ENCODE data around the gene GRAMD1A. TPM values are rescaled to one million over a fixed set of nuclear protein-coding genes. Genes with fewer than 3 reads are reported as not detected.

Gene GRAMD1A
- total RNA-seq, 2 donors from 2014 or later: 26.3 to 31.0 TPM

DNA sequence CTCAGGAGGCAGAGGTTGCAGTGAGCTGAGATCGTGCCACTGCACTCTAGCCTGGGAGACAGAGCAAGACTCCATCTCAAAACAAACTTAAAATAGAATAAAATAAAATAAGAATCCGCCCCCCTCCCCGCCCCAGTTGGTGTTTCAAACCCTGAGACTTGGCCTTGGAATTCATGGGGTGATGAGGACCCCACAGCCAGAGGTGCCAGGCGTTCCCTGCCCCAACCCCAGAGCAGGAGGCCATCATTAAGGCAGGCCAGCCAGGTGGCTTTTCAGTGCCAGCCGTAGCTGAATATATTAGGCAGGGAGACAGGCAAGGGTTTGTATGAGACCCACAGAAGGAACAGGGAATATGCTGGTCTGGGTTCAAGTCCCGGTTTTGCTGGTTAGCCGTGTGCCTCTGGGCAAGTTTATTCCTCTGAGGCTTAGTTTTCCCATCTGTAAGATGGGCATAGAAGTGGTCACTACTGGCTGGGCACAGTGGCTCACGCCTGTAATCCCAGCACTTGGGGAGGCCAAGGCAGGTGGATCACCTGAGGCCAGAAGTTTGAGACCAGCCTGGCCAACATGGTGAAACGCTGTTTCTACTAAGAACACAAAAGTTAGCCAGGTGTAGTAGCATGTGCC is 53.7 kb downstream of the GRAMD1A start:
- DNase-seq: no peak
- Histone ChIP-seq H3K4me1 (no peaks in the 10 kb centered on the region), H3K27me3 (no peaks in the 10 kb centered on the region), H3K36me3 (no peaks in the 10 kb centered on the region), H3K9me3 (no peaks in the 10 kb centered on the region), H3K4me3 (no peak overlapping the region), H3K27ac (no peak overlapping the region), H3K9ac (ENCODE audit: low read depth in 2 of 2, low read length in 2 of 2) (no peak overlapping the region)
- intact Hi-C loops (cut with DNase I): no loop called here
- TF ChIP-seq, protein P1, sequence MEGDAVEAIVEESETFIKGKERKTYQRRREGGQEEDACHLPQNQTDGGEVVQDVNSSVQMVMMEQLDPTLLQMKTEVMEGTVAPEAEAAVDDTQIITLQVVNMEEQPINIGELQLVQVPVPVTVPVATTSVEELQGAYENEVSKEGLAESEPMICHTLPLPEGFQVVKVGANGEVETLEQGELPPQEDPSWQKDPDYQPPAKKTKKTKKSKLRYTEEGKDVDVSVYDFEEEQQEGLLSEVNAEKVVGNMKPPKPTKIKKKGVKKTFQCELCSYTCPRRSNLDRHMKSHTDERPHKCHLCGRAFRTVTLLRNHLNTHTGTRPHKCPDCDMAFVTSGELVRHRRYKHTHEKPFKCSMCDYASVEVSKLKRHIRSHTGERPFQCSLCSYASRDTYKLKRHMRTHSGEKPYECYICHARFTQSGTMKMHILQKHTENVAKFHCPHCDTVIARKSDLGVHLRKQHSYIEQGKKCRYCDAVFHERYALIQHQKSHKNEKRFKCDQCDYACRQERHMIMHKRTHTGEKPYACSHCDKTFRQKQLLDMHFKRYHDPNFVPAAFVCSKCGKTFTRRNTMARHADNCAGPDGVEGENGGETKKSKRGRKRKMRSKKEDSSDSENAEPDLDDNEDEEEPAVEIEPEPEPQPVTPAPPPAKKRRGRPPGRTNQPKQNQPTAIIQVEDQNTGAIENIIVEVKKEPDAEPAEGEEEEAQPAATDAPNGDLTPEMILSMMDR (IDR thresholded peaks at IDR 0.05): no peak

DNA sequence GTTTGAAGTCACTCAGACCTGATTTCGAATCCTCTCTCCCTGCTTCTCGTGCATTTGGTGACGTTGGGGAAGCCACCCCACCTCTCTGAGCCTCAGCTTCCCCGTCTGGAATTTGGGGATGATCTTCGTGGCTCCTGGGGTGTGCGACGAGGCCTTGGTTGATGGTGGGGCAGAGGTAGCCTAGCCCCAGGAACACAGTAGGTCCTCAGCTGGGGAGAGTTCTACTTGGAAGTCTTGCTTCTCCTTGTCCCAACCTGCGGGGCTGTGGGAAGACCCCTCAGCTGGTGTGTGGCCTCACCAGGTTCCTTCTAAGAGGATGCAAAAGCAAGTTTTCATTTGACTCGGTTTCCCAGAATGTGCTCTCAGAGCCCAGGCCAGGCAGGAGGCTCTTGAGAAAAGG is 54.5 kb downstream of the GRAMD1A start:
- Histone ChIP-seq H3K36me3 (no peaks in the 10 kb centered on the region), H3K27ac (no peak overlapping the region), H3K9ac (ENCODE audit: low read depth in 2 of 2, low read length in 2 of 2) (no peak overlapping the region), H3K9me3 (no peaks in the 10 kb centered on the region), H3K4me3 (no peak overlapping the region), H3K27me3 (no peaks in the 10 kb centered on the region), H3K4me1 (no peaks in the 10 kb centered on the region)
- no peak for DNase-seq
- intact Hi-C loops (cut with DNase I): no loop called here
- TF ChIP-seq, protein P1 (IDR thresholded peaks at IDR 0.05): no peak

DNA sequence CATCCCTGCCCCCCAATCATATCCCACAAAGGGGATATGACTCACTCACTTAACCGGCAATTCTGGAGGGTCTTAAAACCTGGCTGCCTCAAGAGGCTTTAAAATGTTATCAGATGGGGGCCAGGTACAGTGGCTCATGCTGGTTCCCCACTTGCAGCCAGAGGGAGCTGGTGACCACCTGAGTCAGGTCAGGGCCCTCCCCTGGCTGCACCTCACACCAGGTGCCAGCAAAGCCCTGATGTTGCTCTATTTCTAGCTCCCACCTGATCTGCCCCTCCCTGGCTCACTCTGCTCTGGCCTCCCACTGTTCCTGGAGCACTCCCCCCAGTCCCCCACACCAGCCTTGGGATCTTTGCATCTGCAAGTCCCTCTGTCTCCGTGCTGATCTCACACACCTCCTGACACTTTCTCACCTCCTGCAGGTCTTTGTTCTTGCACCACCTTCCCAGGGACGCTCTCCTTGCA is 55.6 kb downstream of the GRAMD1A start:
- Histone ChIP-seq H3K4me1 (no peaks in the 10 kb centered on the region), H3K9ac (ENCODE audit: low read depth in 2 of 2, low read length in 2 of 2) (no peak overlapping the region), H3K27ac (no peak overlapping the region), H3K27me3 (no peaks in the 10 kb centered on the region), H3K4me3 (no peak overlapping the region), H3K9me3 (no peaks in the 10 kb centered on the region), H3K36me3 (no peaks in the 10 kb centered on the region)
- DNase-seq: no peak
- intact Hi-C loops (cut with DNase I): no loop called here
- TF ChIP-seq, protein P1 (IDR thresholded peaks at IDR 0.05): no peak

DNA sequence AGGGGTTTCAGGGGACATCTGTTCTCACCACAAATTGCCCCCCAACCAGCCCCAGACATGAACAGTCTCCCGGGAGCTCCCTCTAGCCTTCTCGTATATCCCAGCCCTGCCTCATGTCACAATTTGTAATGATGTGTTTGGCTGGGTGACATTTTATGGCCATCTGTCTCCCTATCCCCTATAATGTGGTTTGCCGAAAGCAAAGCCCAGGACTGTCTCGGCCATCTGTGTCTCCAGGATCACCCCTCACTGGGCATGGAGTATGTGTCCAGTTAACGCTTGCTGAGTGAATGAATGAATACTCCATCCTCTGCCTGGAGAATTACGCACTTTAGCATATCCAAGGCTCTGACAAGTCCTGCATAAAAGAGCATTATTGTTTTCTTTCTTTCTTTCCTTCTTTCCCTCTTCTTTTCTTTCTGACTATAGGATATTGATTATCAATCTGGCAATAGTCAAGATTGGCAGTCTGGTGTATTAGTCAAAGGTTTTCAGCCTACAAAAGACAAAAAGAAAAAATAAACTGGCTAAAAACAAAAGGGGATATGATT is 56.5 kb downstream of the GRAMD1A start:
- no peak overlapping the region for H3K4me3 ChIP-seq
- H3K9ac ChIP-seq (ENCODE audit: low read depth in 2 of 2, low read length in 2 of 2): no peak overlapping the region
- DNase-seq: no peak
- TF ChIP-seq, protein P1 (IDR thresholded peaks at IDR 0.05): no peak
- no peaks in the 10 kb centered on the region for H3K27me3 ChIP-seq
- no peaks in the 10 kb centered on the region for H3K4me1 ChIP-seq
- intact Hi-C loops (cut with DNase I): no loop called here
- no peaks in the 10 kb centered on the region for H3K9me3 ChIP-seq
- no peaks in the 10 kb centered on the region for H3K36me3 ChIP-seq
- H3K27ac ChIP-seq: no peak overlapping the region

DNA sequence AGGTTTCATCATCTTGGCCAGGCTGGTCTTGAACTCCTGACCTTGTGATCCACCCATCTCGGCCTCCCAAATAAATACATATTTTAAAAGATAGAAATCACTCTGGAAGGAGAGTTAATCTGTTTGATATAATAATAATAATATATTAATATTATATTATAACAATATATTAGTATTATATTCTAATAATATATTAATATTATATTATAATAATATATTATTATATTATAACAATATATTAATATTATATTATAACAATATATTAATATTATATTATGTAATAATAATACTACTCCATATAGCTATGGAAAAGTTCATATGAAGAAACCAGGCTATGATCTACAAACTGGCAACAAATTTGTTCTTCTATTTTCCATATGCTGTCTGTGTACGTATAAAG is 58.2 kb downstream of the GRAMD1A start:
- Histone ChIP-seq H3K4me3 (no peak overlapping the region), H3K9ac (ENCODE audit: low read depth in 2 of 2, low read length in 2 of 2) (no peak overlapping the region), H3K27me3 (no peaks in the 10 kb centered on the region), H3K27ac (no peak overlapping the region), H3K36me3 (no peaks in the 10 kb centered on the region), H3K9me3 (no peaks in the 10 kb centered on the region), H3K4me1 (no peaks in the 10 kb centered on the region)
- no peak for DNase-seq
- TF ChIP-seq, protein P1 (IDR thresholded peaks at IDR 0.05): no peak
- intact Hi-C loops (cut with DNase I): no loop called here

Data from colonic mucosa (tissue), 4 donors.